Choroid plexus epithelial cell (primary cell): ENCODE measurements around the gene CYB561D1.

Source experiments
- DNase-seq: peaks from one replicate; pipeline ENCODE4 v3.0.0-alpha.2; 2010; ENCODE audit warnings: low read depth
- H3K4me3 ChIP-seq: 2 replicates; pipeline ENCODE4 v1.5.1; 2011; ENCODE audit warnings: low read depth, mild to moderate bottlenecking, control low read depth, low read length, moderate library complexity
- CTCF ChIP-seq: conservative IDR thresholded peaks from 2 replicates; pipeline ENCODE4 v1.5.1; 2011; ENCODE audit warnings: low read depth, mild to moderate bottlenecking, control low read depth, inconsistent platforms, low read length, moderate library complexity

The CYB561D1 gene

GRCh38 chr1:109542657-109543056, 48.8 kb downstream of the CYB561D1 start:
- TF ChIP-seq CTCF = no peak
- H3K4me3 ChIP-seq = no peak overlapping the region
- DNase-seq = no peak

GRCh38 chr1:109543283-109543987, 49.5 kb downstream of the CYB561D1 start:
- no peak overlapping the region for H3K4me3 ChIP-seq
- DNase-seq = no peak
- TF ChIP-seq CTCF = no peak

GRCh38 chr1:109543988-109544735, 50.3 kb downstream of the CYB561D1 start:
- no peak overlapping the region for H3K4me3 ChIP-seq
- no peak for DNase-seq
- TF ChIP-seq CTCF = no peak

GRCh38 chr1:109546311-109547109, 52.6 kb downstream of the CYB561D1 start:
- DNase-seq = peak; percentile 93
- peak; percentile 89 for TF ChIP-seq CTCF
- peak overlapping the region; percentile 20 for H3K4me3 ChIP-seq

- H3K4me3 ChIP-seq = peak overlapping the region; percentile 91
- DNase-seq = peak; percentile 37
- no peak for TF ChIP-seq CTCF
Observed at GRCh38 chr1:109547463-109548320, 53.8 kb downstream of the CYB561D1 start.
